Activated naive CD8-positive, alpha-beta T cell treated with anti-CD3 and anti-CD28 coated beads, Interleukin-2, amount 50 U/mL, for 24 hours (primary cell): ENCODE results near the gene GSTM5.
"Not testable (repeated sequence)": the region's sequence is repeated elsewhere in the genome, so short reads cannot be mapped to it uniquely, and the experiment has no call there.

Source experiments
- ATAC-seq: fragments of 150-1000 bp; cut with Tn5 transposase; one replicate; pipeline ENCODE4 v1.10.0; 2021
- DNase-seq: peaks from one replicate; pipeline ENCODE4 v3.0.0; 2021
- H3K27ac Mint-ChIP-seq: one replicate; pipeline ENCODE4 v1.8.0; 2021; ENCODE audit warnings: mild to moderate bottlenecking, mixed read lengths
- H3K27me3 Mint-ChIP-seq: one replicate; pipeline ENCODE4 v1.8.0; 2021; ENCODE audit warnings: mixed read lengths
- H3K36me3 Mint-ChIP-seq: one replicate; pipeline ENCODE4 v1.8.0; 2021; ENCODE audit warnings: low read depth, mixed read lengths
- H3K4me1 Mint-ChIP-seq: one replicate; pipeline ENCODE4 v1.8.0; 2021; ENCODE audit warnings: mixed read lengths
- H3K4me3 Mint-ChIP-seq: one replicate; pipeline ENCODE4 v1.8.0; 2021; ENCODE audit warnings: mild to moderate bottlenecking, moderate library complexity, mixed read lengths
- H3K9me3 Mint-ChIP-seq: one replicate; pipeline ENCODE4 v1.8.0; 2021; ENCODE audit warnings: mixed read lengths

Gene GSTM5

DNA sequence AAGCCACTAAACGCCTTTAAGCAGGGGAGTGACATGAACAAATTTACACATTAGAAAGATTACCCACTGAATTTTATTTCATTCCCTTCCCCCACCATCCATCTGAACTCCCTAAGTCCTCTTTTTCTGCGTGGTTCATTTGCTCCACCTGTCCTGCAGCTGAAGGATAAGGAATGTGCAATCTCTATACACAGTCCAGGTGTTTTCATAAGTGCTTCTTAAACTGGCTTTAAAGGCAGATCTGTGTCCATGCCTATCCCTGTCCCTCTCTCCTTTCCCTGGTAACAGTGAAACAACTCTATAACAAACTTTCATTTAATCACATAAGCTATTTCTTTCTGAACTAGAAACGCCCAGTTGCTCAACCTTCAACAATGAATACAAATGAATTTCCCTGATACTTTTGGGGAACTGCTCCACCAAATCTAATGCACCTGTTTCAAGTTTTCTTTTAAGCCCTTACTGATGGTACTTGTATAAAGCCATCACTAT, 20.4 kb downstream of the GSTM5 start:
- Mint-ChIP-seq H3K9me3 (no peaks in the 10 kb centered on the region), H3K27me3 (peaks cover 5% of the 10 kb centered on the region), H3K4me1 (no peaks in the 10 kb centered on the region), H3K4me3 (no peak overlapping the region), H3K36me3 (no peaks in the 10 kb centered on the region), H3K27ac (no peak overlapping the region)
- no peak for ATAC-seq
- no peak for DNase-seq

DNA sequence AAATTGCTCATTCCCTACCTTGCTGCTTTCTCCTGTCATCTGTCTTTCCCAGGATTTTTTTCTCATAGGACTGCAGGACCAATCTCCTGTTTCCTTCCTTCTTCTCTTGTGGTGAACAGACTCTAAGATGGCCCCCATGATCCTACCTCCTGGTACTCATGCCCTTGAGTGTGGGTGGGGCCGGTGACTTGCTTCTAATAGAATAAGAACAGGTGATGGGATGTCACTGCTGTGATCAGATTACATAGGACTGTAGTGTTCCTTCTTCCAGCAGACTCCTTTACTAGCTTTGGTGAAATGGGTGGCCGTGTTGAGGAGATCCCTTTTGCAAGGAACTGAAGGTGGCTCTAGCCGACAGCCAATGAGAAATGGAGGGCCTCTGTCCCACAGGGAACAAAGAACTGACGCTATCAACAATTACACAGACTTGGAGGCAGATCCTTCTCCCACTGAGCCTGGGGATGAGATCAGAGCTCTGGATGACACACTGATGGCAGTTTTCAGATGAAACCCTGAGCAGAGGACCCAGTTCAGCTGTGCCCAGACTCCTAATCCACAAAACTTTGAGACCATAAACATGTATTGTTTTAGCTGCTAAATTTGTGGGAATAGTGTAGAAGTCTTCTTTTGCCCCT, 21.3 kb downstream of the GSTM5 start:
- Mint-ChIP-seq H3K27me3 (peaks cover 5% of the 10 kb centered on the region), H3K36me3 (no peaks in the 10 kb centered on the region), H3K4me3 (no peak overlapping the region), H3K27ac (no peak overlapping the region), H3K4me1 (no peaks in the 10 kb centered on the region), H3K9me3 (no peaks in the 10 kb centered on the region)
- DNase-seq (no peak), ATAC-seq (no peak)

DNA sequence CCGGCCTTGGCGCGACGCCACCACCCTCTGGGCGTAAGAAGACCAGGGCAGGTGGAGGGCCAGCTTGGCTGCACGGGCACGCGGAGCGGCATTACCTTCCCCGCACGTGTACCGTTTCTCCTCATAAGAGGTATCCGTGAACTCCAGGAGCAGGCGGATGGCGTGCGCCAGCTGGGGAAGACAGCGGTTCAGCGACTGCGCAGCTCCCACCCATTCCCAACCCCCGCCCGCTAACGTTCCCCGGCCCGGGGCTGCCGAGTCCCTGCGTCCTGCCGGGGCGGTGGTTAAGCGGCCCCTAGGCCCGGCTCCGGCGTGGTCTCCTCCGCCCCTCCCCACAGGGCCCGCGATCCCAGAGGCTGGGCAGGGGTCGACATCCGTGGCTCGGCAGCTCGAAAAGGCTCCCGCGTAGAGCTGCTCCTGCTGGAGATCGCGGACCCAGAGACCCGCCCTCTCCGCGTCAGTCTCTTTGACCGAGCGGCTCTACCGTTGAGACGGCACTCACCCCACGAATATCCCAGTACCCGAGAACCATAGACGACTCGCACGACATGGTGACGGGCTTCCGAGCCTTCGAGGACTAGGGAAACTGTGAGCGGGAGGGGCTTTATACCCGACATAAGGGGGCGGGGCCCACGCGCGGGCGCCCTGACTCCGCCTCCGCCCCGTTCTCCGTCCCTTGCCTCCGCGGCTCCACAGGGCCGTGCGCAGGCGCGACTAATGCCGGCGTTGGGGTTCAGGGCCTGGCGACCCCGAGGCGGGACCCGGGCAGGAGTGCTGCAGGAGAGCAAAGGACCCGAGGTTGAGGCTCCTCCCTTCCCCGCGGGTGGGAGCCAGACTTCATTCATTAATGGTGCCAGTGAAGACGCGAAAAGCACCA, 27.9 kb downstream of the GSTM5 start:
- H3K27me3 Mint-ChIP-seq, result peaks cover 18% of the 10 kb centered on the region
- ATAC-seq (peak; percentile 89), DNase-seq (peak; percentile 84)
- H3K9me3 Mint-ChIP-seq, result no peaks in the 10 kb centered on the region
- H3K36me3 Mint-ChIP-seq, result no peaks in the 10 kb centered on the region
- H3K27ac Mint-ChIP-seq, result peak overlapping the region; percentile 75
- peak overlapping the region; percentile 76 for H3K4me3 Mint-ChIP-seq
- peaks cover 17% of the 10 kb centered on the region for H3K4me1 Mint-ChIP-seq

DNA sequence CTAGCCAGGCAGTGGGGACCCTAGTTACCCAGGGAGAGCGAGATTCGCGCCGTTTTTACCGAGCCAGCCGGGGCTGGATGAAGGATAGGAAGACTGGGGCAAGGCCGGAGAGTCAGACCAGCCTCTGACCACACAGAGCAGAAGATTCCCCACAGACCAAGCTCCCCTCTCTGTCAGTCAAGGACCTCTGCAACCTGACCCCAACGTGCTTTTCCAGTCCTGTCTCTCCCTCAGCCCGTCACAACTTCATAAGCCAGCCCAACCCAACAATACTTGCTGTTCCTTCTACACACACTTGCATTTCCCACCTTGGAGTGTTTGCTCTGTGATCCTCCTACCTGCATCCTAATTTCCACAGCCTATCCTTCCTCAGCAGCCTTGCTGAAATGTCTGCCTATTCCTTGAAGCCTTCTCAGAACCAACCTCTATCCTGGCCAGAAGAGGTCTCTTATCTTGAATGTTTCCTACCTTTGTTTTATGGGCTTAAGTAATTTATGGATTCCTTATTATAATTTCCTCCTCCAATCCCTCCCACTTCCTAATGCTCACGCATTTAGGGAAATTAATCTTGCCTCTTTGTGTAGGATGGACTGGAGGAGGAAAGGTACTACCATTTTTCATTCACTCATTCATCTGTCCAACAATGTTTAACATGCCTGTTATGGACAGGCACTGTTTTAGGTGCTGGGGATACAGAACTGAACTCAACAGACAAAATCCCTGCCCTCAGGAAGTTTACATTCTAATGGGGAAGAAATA, 28.7 kb downstream of the GSTM5 start, which contains the start of gene GSTM3:
Gene GSTM3 (minus strand): TSS at position 424 of the 759 bp plus-strand sequence. CDS start 751 bp downstream, outside the sequence.
- H3K27ac Mint-ChIP-seq, result peak within 1 kb of the TSS; percentile 75
- H3K9me3 Mint-ChIP-seq, result no peaks in the 10 kb centered on the region
- no peak for ATAC-seq
- no peaks in the 10 kb centered on the region for H3K36me3 Mint-ChIP-seq
- no peak for DNase-seq
- H3K4me1 Mint-ChIP-seq, result peaks cover 17% of the 10 kb centered on the region
- H3K4me3 Mint-ChIP-seq, result peak within 1 kb of the TSS; percentile 76
- H3K27me3 Mint-ChIP-seq, result peaks cover 18% of the 10 kb centered on the region

GRCh38 chr1:109748311-109748710, 36.3 kb downstream of the GSTM5 start:
- H3K27me3 Mint-ChIP-seq, H3K4me1 Mint-ChIP-seq, H3K4me3 Mint-ChIP-seq, H3K9me3 Mint-ChIP-seq, ATAC-seq, H3K27ac Mint-ChIP-seq, DNase-seq, H3K36me3 Mint-ChIP-seq: not testable (repeated sequence)

- ATAC-seq, result no peak
- H3K36me3 Mint-ChIP-seq, result no peaks in the 10 kb centered on the region
- H3K9me3 Mint-ChIP-seq, result no peaks in the 10 kb centered on the region
- no peaks in the 10 kb centered on the region for H3K4me1 Mint-ChIP-seq
- H3K4me3 Mint-ChIP-seq, result no peak overlapping the region
- no peak for DNase-seq
- no peak overlapping the region for H3K27ac Mint-ChIP-seq
- H3K27me3 Mint-ChIP-seq, result peaks cover 10% of the 10 kb centered on the region
Measured at GRCh38 chr1:109749221-109749620, 37.2 kb downstream of the GSTM5 start.

GRCh38 chr1:109750241-109750882, 38.3 kb downstream of the GSTM5 start:
- DNase-seq (no peak), ATAC-seq (no peak)
- Mint-ChIP-seq H3K27ac (no peak overlapping the region), H3K9me3 (no peaks in the 10 kb centered on the region), H3K4me3 (no peak overlapping the region), H3K4me1 (no peaks in the 10 kb centered on the region), H3K27me3 (peaks cover 10% of the 10 kb centered on the region), H3K36me3 (no peaks in the 10 kb centered on the region)

- no peaks in the 10 kb centered on the region for H3K36me3 Mint-ChIP-seq
- H3K27ac Mint-ChIP-seq, result no peak overlapping the region
- no peaks in the 10 kb centered on the region for H3K4me1 Mint-ChIP-seq
- no peak for ATAC-seq
- peaks cover 10% of the 10 kb centered on the region for H3K27me3 Mint-ChIP-seq
- no peak overlapping the region for H3K4me3 Mint-ChIP-seq
- no peaks in the 10 kb centered on the region for H3K9me3 Mint-ChIP-seq
- no peak for DNase-seq
Measured at GRCh38 chr1:109750920-109751319, 38.9 kb downstream of the GSTM5 start.

DNA sequence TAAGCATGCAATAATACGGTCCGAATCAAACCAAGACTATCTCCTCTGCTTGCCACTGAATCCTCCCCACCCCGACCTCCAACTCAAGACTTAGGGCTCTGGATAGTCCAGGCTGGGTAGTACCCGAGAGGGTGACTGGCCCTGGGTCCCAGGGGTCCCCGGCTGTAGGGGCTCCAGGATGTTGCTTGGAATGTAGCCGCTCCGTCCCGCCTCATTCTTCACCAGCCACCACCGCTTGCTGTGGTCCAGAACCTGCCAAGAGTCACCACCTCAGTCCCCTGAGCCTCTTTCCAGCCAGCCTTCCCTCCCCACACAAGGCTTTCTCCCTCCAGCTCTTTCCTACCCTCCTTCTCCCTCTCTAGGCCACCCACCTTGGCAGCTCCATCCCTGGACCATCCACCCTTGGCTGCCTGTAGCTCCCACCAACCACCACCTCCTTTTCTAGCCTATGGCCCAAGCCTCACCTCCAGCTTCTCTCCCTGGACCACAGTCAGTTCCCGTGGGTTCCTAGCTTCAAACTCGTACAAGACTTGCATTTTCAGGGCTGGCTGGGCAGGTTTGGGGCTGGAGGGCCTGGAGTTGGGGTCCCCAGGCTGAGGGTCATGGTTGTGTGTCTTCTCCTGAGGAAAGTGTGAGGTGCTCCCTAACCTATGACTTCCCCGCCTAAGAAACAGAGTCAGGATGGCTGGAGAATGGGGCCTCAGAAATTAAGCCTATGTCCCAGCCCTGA, 39.6 kb downstream of the GSTM5 start:
- no peak for DNase-seq
- no peak overlapping the region for H3K4me3 Mint-ChIP-seq
- H3K9me3 Mint-ChIP-seq, result no peaks in the 10 kb centered on the region
- H3K27me3 Mint-ChIP-seq, result peaks cover 10% of the 10 kb centered on the region
- H3K36me3 Mint-ChIP-seq, result no peaks in the 10 kb centered on the region
- no peak for ATAC-seq
- no peaks in the 10 kb centered on the region for H3K4me1 Mint-ChIP-seq
- no peak overlapping the region for H3K27ac Mint-ChIP-seq

- Mint-ChIP-seq H3K4me3 (no peak overlapping the region), H3K27ac (no peak overlapping the region)
Measured at GRCh38 chr1:109754738-109755137, 42.7 kb downstream of the GSTM5 start.

GRCh38 chr1:109756325-109756724, 44.3 kb downstream of the GSTM5 start:
- not testable (repeated sequence) for H3K27ac Mint-ChIP-seq, H3K9me3 Mint-ChIP-seq, H3K36me3 Mint-ChIP-seq, H3K27me3 Mint-ChIP-seq, DNase-seq, H3K4me1 Mint-ChIP-seq, H3K4me3 Mint-ChIP-seq, ATAC-seq

More at GRCh38 chr1:109754738-109755137, 42.7 kb downstream of the GSTM5 start:
- Mint-ChIP-seq H3K27me3 (peaks cover 4% of the 10 kb centered on the region), H3K4me1 (no peaks in the 10 kb centered on the region), H3K36me3 (no peaks in the 10 kb centered on the region), H3K9me3 (no peaks in the 10 kb centered on the region)
- ATAC-seq (no peak), DNase-seq (no peak)

DNA sequence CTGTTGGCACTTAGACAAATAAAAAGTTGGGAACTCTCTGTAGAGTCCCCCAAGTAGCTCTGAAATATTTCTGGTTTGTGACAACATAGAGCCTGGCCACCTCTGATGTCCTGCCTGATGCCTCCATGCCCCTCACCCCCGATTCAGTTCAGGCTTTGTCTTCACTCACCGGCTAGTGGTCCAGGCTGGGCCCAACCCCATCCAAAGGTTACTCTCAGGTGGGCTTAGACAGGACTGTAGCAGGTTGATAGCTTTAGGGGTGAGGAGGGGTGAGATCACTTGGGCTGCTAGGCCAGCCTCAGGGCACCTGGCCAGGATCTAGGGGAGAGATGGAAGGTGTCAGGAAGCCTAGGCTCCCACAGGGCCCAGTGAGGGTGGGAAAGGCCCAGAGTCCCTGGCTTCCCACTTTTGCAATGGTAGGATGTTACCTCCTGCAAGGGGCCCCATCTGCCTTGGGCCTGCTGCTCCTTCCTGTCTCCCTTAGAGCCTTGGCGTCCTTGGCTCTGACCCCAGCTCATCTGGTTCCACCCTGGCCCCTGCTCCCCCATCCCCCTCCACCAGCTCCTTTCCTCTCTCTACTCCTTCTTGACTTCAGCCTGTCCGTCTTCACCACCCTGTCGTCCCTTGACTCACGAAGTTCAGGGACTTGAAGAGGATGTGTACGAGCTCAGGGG, 44.9 kb downstream of the GSTM5 start:
- Mint-ChIP-seq H3K27me3 (no peaks in the 10 kb centered on the region), H3K4me3 (no peak overlapping the region), H3K4me1 (no peaks in the 10 kb centered on the region), H3K27ac (no peak overlapping the region), H3K9me3 (no peaks in the 10 kb centered on the region), H3K36me3 (no peaks in the 10 kb centered on the region)
- DNase-seq (no peak), ATAC-seq (no peak)
